ENCODE data around the gene NPW.

NPW gene

DNA sequence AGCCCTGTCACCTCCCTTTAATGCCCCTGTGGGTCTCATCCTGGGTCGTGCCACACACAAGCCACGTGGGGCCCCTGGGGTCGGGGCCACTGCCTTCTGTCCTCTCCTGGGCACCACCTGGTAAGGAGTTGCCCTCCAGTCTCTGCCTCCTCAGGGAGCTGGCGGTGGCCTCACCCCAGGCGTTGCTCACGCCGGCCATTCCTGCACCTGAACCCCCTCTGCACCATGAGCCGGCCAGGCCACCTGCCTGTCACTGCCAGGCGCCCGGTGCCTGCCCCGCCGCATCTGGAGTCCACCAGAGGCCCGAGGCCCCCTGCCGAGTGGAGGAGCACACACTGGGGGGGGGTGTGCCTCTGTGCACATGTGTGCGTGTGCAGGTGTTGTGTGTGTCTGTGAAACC, 17.5 kb downstream of the NPW start:
- H3K9me3 ChIP-seq (ENCODE audit: low read depth, low read length): no peaks in the 10 kb centered on the region
- H3K27ac ChIP-seq: peak overlapping the region; percentile 99
- H3K4me3 ChIP-seq: peak overlapping the region; percentile 71; the same call in 1 of the 2 replicates
- H3K36me3 ChIP-seq (ENCODE audit: insufficient read depth, low read length): peaks cover 3% of the 10 kb centered on the region; the same call in 1 of the 2 replicates
- TF ChIP-seq EZH2 (IDR thresholded peaks at IDR 0.05) (no peak), FOXP2 (optimal IDR thresholded peaks at IDR 0.05; ENCODE audit: control extremely low read depth, extremely low read length, insufficient read depth) (no peak)
- H3K9ac ChIP-seq (ENCODE audit: insufficient read length): peak overlapping the region; percentile 89
- no peak for DNase-seq (ENCODE audit: low read depth, low spot score)

DNA sequence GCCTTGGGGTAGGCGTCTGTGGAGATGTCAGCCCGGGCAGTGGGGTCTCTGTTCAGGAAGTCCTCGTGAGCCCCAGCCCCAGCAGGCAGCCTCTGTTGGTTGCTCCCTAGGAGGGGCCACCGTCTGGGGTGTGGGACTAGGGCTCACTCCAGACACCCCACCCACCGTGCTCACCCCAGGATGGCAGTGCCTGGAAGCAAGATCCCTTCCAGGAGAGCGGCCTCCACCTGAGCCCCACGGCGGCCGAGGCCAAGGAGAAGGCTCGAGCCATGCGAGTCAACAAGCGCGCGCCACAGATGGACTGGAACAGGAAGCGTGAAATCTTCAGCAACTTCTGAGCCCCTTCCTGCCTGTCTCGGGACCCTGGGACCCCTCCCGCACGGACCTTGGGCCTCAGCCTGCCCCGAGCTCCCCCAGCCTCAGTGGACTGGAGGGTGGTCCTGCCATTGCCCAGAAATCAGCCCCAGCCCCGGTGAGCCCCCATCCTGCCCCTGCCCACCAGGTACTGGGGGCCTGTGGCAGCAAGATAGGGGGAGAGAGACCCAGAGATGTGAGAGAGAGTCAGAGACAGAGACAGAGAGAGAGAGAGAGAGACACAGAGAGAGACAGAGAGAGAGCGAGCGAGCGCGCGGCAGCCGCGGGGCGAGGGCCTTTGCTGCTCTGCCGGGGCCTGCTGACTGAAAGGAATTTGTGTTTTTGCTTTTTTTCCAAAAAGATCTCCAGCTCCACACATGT, 18.2 kb downstream of the NPW start:
- Histone ChIP-seq H3K9me3 (ENCODE audit: low read depth, low read length) (no peaks in the 10 kb centered on the region), H3K4me3 (peak overlapping the region; percentile 71), H3K9ac (ENCODE audit: insufficient read length) (peak overlapping the region; percentile 89), H3K36me3 (ENCODE audit: insufficient read depth, low read length) (peaks cover 3% of the 10 kb centered on the region; the same call in 1 of the 2 replicates), H3K27ac (peak overlapping the region; percentile 99)
- no peak for DNase-seq (ENCODE audit: low read depth, low spot score)
- TF ChIP-seq POLR2AphosphoS5 (IDR thresholded peaks at IDR 0.05; ENCODE audit: borderline replicate concordance, low read depth, low read length) (no peak), EZH2 (IDR thresholded peaks at IDR 0.05) (no peak), FOXP2 (optimal IDR thresholded peaks at IDR 0.05; ENCODE audit: control extremely low read depth, extremely low read length, insufficient read depth) (no peak)

DNA sequence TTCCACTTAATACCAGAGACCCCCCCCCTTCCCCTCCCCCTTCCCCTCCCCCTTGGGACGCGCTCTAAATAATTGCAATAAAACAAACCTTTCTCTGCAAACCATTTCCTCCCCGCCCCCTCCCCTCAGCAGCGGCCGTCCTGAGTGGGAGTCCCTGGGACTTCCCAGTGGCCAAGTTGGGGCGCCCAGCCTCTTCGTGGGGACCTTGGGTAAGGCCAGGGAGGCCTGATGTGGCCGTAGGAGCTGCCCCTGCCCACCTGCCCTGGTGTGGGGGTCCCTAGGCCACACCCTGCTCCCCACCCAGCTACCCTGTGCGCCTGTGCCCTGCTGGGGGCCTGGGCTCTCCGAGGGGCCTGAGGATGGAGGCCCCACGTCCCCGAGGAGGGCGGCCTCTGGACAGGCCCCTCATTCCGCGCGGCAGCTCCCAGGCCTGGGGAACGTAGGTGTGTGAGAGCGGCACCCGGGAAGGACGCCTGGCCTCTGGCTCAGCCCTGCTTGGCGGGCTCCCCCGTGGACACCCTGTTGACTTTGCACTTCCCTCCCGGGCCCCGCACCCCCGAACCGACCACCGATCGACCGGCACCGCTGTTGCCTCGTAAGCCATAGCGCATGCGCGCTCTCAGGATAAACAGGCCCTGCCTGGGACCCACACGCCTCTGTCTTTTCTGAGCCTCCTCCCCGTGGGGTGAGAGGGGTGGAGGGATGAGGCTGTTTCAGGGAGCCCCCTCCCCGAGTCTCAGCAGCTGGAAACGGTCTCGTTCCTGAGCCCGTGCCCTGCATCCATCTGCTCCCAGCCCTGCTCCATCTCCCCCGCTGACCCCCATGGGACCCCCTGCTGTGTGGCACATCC, 19.0 kb downstream of the NPW start:
- H3K4me3 ChIP-seq: peak overlapping the region; percentile 71
- peak overlapping the region; percentile 99 for H3K27ac ChIP-seq
- H3K9me3 ChIP-seq (ENCODE audit: low read depth, low read length): no peaks in the 10 kb centered on the region
- no peak for DNase-seq (ENCODE audit: low read depth, low spot score)
- H3K9ac ChIP-seq (ENCODE audit: insufficient read length): peak overlapping the region; percentile 43
- H3K36me3 ChIP-seq (ENCODE audit: insufficient read depth, low read length): peaks cover 3% of the 10 kb centered on the region; the same call in 1 of the 2 replicates
- no peak for TF ChIP-seq POLR2AphosphoS5 (IDR thresholded peaks at IDR 0.05; ENCODE audit: borderline replicate concordance, low read depth, low read length)

DNA sequence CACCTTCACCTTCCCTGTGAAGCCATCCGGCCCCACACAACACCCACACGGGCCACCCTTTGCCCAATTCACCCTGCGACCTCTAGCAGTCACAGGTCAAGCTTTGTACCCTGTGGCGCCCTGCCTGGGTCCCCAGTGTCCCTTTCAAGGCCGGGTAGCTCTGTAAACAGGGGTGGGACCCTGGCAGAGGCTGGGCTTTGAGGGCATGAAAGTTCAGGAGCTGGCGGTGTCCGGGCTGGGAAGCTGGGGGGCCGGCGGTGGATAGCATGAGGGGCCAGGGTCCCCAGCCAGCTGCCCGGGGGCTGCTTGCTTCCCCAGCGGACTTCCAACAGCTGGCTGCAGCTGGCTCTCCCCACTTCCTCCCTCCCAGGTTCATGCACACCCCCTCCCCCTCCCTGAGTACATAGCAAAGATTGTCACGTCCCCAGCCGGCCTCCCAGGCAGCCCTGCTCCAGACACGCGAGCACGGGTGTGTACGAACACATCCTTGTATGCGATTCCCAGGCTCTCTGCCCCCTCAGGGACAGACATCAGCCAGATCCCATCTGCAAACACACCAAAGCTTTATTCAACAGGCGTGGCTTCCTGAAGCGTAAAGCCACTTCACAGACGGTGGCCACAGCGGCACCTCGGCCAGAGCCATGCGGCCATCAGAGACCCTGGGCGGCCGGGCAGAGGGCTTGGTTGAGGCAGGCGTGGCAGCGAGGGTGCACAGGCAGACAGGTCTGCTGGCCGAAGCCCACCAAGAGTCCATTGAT, 19.9 kb downstream of the NPW start:
- peak overlapping the region; percentile 99 for H3K27ac ChIP-seq
- no peak for DNase-seq (ENCODE audit: low read depth, low spot score)
- no peak for TF ChIP-seq FOXP2 (optimal IDR thresholded peaks at IDR 0.05; ENCODE audit: control extremely low read depth, extremely low read length, insufficient read depth)
- peak; percentile 19; the same call in 1 of the 2 replicates for TF ChIP-seq POLR2AphosphoS5 (IDR thresholded peaks at IDR 0.05; ENCODE audit: borderline replicate concordance, low read depth, low read length)
- no peak for TF ChIP-seq EZH2 (IDR thresholded peaks at IDR 0.05)
- no peaks in the 10 kb centered on the region for H3K9me3 ChIP-seq (ENCODE audit: low read depth, low read length)
- H3K9ac ChIP-seq (ENCODE audit: insufficient read length): no peak overlapping the region
- peaks cover 3% of the 10 kb centered on the region; the same call in 1 of the 2 replicates for H3K36me3 ChIP-seq (ENCODE audit: insufficient read depth, low read length)
- H3K4me3 ChIP-seq: no peak overlapping the region

DNA sequence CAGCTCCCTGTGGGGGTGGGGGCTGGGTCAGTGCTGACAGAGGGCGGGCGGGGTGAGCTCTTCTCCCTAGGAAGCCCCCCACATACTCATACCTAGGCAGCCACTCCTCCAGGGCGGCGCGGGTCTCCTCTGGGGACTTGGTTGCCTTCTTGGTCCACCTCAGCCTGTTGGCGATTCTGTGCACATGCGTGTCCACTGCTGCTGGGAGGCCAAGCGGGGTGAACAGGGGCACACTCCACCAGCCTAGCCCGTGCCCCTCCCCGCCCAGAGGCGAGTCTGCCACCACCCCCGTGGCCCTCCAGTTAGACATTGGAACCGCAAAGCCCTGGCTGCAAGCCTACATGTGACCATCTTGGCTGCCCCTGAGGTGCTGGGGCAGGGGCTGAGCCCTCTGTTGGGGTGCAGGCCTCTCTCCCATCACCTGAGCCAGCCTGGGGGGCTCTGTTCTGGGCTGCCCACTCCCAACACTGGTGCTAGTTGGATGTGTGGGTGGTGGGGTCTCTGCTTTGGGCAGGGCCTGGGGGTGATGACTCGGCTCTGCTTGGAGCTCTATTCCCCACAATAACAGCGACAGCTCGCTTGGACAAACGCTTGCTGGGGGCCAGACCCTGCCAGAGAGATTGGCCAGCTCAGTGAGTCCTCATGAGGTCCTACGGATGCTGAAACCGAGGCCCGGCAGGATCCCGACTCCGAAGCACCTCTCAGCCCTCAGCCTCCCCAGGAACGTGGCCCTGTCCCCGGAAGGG, 20.6 kb downstream of the NPW start:
- Histone ChIP-seq H3K9me3 (ENCODE audit: low read depth, low read length) (no peaks in the 10 kb centered on the region), H3K36me3 (ENCODE audit: insufficient read depth, low read length) (peaks cover 3% of the 10 kb centered on the region; the same call in 1 of the 2 replicates), H3K4me3 (no peak overlapping the region), H3K9ac (ENCODE audit: insufficient read length) (no peak overlapping the region), H3K27ac (peak overlapping the region; percentile 99)
- no peak for TF ChIP-seq EZH2 (IDR thresholded peaks at IDR 0.05)
- TF ChIP-seq POLR2AphosphoS5 (IDR thresholded peaks at IDR 0.05; ENCODE audit: borderline replicate concordance, low read depth, low read length): no peak
- no peak for TF ChIP-seq FOXP2 (optimal IDR thresholded peaks at IDR 0.05; ENCODE audit: control extremely low read depth, extremely low read length, insufficient read depth)
- no peak for DNase-seq (ENCODE audit: low read depth, low spot score)

DNA sequence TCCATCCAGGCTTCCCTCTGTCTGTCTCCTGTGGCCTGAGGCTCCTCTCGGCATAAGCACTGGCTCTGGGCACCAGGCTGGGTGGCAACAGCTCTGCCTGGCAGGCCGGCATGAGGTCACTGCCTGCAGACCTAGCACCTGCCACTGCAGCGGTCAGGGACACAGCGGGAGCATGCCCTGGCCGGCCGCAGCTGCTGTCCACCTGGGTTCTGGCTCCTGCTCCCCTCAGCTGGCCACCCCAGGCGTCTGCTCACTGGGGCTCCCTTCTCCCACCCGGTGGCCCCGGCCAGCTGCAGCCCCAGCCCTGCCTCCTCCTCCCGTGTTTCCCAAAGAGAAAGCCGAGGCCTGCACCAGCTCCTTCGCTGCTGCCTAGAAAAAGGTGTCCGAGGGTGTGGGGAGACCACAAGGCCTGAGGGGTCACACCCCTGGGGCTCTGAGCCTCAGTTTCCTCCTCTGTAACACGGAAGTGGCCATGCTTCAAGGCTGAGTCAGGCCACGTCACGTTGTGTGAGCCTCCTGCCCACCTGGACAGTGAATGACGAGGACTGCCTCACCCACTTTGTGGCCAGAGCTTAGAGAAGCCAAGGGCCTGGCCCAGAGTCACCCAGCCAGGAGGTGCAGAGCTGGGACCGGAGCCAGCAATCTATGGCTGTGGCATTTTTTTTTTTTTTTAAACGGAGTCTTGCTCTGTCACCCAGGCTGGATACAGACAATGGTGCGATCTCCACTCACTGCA, 21.4 kb downstream of the NPW start:
- H3K4me3 ChIP-seq: no peak overlapping the region
- no peak for DNase-seq (ENCODE audit: low read depth, low spot score)
- no peak overlapping the region for H3K9ac ChIP-seq (ENCODE audit: insufficient read length)
- TF ChIP-seq EZH2 (IDR thresholded peaks at IDR 0.05): no peak
- TF ChIP-seq FOXP2 (optimal IDR thresholded peaks at IDR 0.05; ENCODE audit: control extremely low read depth, extremely low read length, insufficient read depth): no peak
- TF ChIP-seq POLR2AphosphoS5 (IDR thresholded peaks at IDR 0.05; ENCODE audit: borderline replicate concordance, low read depth, low read length): no peak
- H3K27ac ChIP-seq: peak overlapping the region; percentile 99
- no peaks in the 10 kb centered on the region for H3K9me3 ChIP-seq (ENCODE audit: low read depth, low read length)
- peaks cover 3% of the 10 kb centered on the region; the same call in 1 of the 2 replicates for H3K36me3 ChIP-seq (ENCODE audit: insufficient read depth, low read length)
